ENCODE results near the gene GABRQ.
"Not testable (repeated sequence)": the region's sequence is repeated elsewhere in the genome, so short reads cannot be mapped to it uniquely, and the experiment has no call there.

Gene GABRQ

GRCh38 chrX:152641256-152641875 is 3.7 kb downstream of the GABRQ start:
- Mint-ChIP-seq H3K27me3 (peaks cover 19% of the 10 kb centered on the region), H3K27ac (ENCODE audit: low read depth) (no peak overlapping the region), H3K36me3 (ENCODE audit: insufficient read depth) (no peaks in the 10 kb centered on the region), H3K4me1 (no peaks in the 10 kb centered on the region), H3K9me3 (no peaks in the 10 kb centered on the region), H3K4me3 (no peak overlapping the region)
- ATAC-seq (replicated peaks; ENCODE audit: extremely low read depth, poor library complexity, severe bottlenecking) (no peak), DNase-seq (ENCODE audit: low spot score in 2 of 2) (no peak)

- no peak overlapping the region for H3K4me3 Mint-ChIP-seq
- no peak for ATAC-seq (replicated peaks; ENCODE audit: extremely low read depth, poor library complexity, severe bottlenecking)
- DNase-seq (ENCODE audit: low spot score in 2 of 2), result no peak
- peaks cover 13% of the 10 kb centered on the region for H3K27me3 Mint-ChIP-seq
- H3K27ac Mint-ChIP-seq (ENCODE audit: low read depth), result no peak overlapping the region
- H3K4me1 Mint-ChIP-seq, result no peaks in the 10 kb centered on the region
- no peaks in the 10 kb centered on the region for H3K9me3 Mint-ChIP-seq
- H3K36me3 Mint-ChIP-seq (ENCODE audit: insufficient read depth), result no peaks in the 10 kb centered on the region
Measured at GRCh38 chrX:152641996-152642395, 4.3 kb downstream of the GABRQ start.

DNA sequence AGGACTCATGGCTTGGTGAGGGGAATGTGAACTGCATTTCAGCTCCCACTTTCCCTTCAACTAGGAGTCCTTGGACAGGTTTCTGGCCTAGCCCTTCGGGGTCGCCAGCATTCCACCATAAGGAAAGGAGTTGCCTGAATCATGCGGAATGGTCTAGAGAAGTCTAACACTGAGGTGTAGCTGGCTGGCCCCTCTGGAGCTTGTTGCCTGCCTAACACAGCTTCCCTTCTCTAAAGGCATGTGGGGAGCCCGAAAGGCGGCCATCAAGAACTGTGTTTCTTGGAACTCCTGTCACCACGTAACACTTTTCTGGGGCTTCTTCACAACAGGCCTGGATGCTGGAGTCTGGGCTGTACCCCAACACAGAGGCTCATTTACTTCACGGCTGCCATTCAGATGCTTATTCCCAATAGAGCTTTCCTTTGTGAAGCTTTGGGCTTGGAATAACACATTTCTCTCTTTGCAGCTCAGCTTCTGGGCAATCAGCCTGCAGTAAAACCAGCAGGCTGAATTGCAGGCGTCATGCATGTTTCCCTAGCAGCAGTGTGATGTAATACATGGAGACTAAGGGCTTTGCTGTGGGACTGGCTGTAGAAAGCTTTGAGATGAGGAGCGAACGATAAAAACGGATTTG is 5.4 kb downstream of the GABRQ start:
- peaks cover 12% of the 10 kb centered on the region for H3K27me3 Mint-ChIP-seq
- no peak overlapping the region for H3K4me3 Mint-ChIP-seq
- H3K27ac Mint-ChIP-seq (ENCODE audit: low read depth), result no peak overlapping the region
- no peaks in the 10 kb centered on the region for H3K36me3 Mint-ChIP-seq (ENCODE audit: insufficient read depth)
- DNase-seq (ENCODE audit: low spot score in 2 of 2) (no peak), ATAC-seq (replicated peaks; ENCODE audit: extremely low read depth, poor library complexity, severe bottlenecking) (no peak)
- H3K4me1 Mint-ChIP-seq, result no peaks in the 10 kb centered on the region
- H3K9me3 Mint-ChIP-seq, result no peaks in the 10 kb centered on the region

- Mint-ChIP-seq H3K4me3 (no peak overlapping the region), H3K9me3 (no peaks in the 10 kb centered on the region)
Measured at GRCh38 chrX:152646961-152647360, 9.3 kb downstream of the GABRQ start.

DNA sequence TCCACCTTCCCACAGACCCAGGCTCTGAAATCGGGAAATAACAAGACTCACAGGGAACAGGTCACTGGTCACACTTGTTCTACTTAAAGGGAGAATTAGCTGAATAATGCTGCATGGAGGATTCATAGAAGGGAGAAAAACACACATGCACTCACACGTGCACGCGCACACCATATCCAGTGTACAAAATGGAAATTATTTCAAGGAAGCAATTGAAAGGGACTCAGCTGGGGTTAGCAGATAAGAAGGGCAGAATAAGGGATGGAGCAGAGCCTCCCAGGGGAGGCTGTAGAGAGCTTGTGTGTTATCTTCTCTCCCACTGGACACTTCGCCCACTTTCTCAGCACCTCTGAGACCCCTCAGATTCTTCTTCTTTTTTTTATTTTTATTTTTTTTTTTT is 10.3 kb downstream of the GABRQ start:
- Mint-ChIP-seq H3K4me3 (no peak overlapping the region), H3K9me3 (no peaks in the 10 kb centered on the region), H3K27ac (ENCODE audit: low read depth) (no peak overlapping the region), H3K27me3 (peaks cover 12% of the 10 kb centered on the region), H3K36me3 (ENCODE audit: insufficient read depth) (no peaks in the 10 kb centered on the region), H3K4me1 (no peaks in the 10 kb centered on the region)
- DNase-seq (ENCODE audit: low spot score in 2 of 2) (no peak), ATAC-seq (replicated peaks; ENCODE audit: extremely low read depth, poor library complexity, severe bottlenecking) (no peak)

More at GRCh38 chrX:152646961-152647360, 9.3 kb downstream of the GABRQ start:
- Mint-ChIP-seq H3K36me3 (ENCODE audit: insufficient read depth) (no peaks in the 10 kb centered on the region), H3K27me3 (peaks cover 12% of the 10 kb centered on the region), H3K27ac (ENCODE audit: low read depth) (no peak overlapping the region), H3K4me1 (no peaks in the 10 kb centered on the region)
- DNase-seq (ENCODE audit: low spot score in 2 of 2), result no peak
- ATAC-seq (replicated peaks; ENCODE audit: extremely low read depth, poor library complexity, severe bottlenecking), result no peak

DNA sequence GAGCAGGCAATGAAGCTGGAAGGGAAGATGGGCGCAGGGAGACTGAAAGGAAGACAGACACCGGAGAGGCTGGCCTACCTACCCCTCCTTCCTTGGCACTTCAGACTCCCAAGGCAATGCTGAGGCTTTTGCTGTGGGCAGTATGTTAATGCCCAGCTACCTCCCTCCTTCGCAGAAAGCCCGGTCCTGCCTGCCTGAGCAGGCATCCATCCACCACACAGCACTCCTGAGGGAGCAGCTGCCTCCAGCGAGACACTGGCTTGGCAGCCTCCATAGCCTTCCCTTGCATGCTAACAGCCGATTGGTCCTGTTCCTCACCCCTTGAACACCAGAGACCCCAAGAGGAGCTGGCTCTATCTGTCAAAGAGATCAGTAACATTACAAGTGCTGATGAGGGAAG is 14.4 kb downstream of the GABRQ start:
- H3K27me3 Mint-ChIP-seq, result peaks cover 29% of the 10 kb centered on the region
- H3K9me3 Mint-ChIP-seq, result no peaks in the 10 kb centered on the region
- DNase-seq (ENCODE audit: low spot score in 2 of 2) (no peak), ATAC-seq (replicated peaks; ENCODE audit: extremely low read depth, poor library complexity, severe bottlenecking) (no peak)
- no peaks in the 10 kb centered on the region for H3K36me3 Mint-ChIP-seq (ENCODE audit: insufficient read depth)
- H3K4me1 Mint-ChIP-seq, result no peaks in the 10 kb centered on the region
- no peak overlapping the region for H3K4me3 Mint-ChIP-seq
- H3K27ac Mint-ChIP-seq (ENCODE audit: low read depth), result no peak overlapping the region

DNA sequence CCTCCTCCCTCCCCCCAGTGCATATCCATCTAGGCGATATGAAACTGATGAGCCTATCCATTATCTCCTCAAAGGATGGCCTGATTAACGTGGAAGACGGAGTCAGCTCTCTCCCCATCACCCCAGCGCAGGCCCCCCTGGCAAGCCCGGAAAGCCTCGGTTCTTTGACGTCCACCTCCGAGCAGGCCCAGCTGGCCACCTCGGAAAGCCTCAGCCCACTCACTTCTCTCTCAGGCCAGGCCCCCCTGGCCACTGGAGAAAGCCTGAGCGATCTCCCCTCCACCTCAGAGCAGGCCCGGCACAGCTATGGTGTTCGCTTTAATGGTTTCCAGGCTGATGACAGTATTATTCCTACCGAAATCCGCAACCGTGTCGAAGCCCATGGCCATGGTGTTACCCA is 14.8 kb downstream of the GABRQ start:
- Mint-ChIP-seq H3K9me3 (no peaks in the 10 kb centered on the region), H3K36me3 (ENCODE audit: insufficient read depth) (no peaks in the 10 kb centered on the region), H3K4me3 (no peak overlapping the region), H3K27me3 (peaks cover 29% of the 10 kb centered on the region), H3K27ac (ENCODE audit: low read depth) (no peak overlapping the region), H3K4me1 (no peaks in the 10 kb centered on the region)
- DNase-seq (ENCODE audit: low spot score in 2 of 2), result no peak
- no peak for ATAC-seq (replicated peaks; ENCODE audit: extremely low read depth, poor library complexity, severe bottlenecking)

DNA sequence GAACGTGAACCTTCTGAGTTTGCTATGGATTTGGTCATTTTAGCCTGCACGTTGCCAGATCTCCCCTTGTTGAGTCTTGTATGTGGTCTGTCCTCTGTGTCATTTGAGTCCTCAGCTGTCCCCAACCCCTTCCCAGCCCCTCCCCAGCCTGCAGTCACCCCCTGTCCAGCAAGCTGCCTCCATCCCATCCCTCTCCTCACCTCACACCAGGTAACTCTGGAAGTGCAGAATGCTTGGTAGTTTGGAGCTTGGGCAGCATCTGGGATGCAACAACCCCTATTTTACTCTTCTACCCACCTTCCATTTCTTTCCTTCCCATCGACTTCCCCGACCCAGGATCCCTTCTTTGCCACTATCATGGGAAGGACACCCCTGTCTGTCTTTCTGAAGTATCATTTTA is 18.4 kb downstream of the GABRQ start:
- Mint-ChIP-seq H3K27me3 (peaks cover 17% of the 10 kb centered on the region), H3K4me3 (no peak overlapping the region)

DNA sequence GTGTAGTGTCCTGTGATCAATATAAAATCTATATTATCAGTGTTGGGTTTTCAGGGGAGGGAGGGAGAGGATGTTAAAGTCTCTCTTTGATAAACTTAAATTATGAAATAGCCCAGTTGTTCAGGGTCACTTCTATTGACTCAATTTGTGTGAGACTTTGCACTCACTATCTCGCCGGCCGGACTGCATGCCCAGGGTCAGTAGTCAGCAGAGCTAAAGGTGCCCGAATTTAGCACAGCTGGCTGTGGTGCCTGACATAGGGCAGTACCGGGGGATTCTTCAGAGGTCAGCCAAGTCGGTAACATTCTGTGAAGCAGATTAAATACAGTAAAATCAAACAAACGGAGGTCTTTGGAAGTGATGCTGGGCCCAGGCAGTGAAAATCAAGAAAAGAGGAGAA is 19.2 kb downstream of the GABRQ start:
- no peaks in the 10 kb centered on the region for H3K9me3 Mint-ChIP-seq
- no peaks in the 10 kb centered on the region for H3K36me3 Mint-ChIP-seq (ENCODE audit: insufficient read depth)
- no peaks in the 10 kb centered on the region for H3K4me1 Mint-ChIP-seq
- no peak overlapping the region for H3K27ac Mint-ChIP-seq (ENCODE audit: low read depth)
- DNase-seq (ENCODE audit: low spot score in 2 of 2) (no peak), ATAC-seq (replicated peaks; ENCODE audit: extremely low read depth, poor library complexity, severe bottlenecking) (no peak)
- no peak overlapping the region for H3K4me3 Mint-ChIP-seq
- H3K27me3 Mint-ChIP-seq, result peaks cover 17% of the 10 kb centered on the region

More for the DNA sequence above, 18.4 kb downstream of the GABRQ start:
- Mint-ChIP-seq H3K4me1 (no peaks in the 10 kb centered on the region), H3K36me3 (ENCODE audit: insufficient read depth) (no peaks in the 10 kb centered on the region), H3K27ac (ENCODE audit: low read depth) (no peak overlapping the region), H3K9me3 (no peaks in the 10 kb centered on the region)
- no peak for DNase-seq (ENCODE audit: low spot score in 2 of 2)
- no peak for ATAC-seq (replicated peaks; ENCODE audit: extremely low read depth, poor library complexity, severe bottlenecking)

DNA sequence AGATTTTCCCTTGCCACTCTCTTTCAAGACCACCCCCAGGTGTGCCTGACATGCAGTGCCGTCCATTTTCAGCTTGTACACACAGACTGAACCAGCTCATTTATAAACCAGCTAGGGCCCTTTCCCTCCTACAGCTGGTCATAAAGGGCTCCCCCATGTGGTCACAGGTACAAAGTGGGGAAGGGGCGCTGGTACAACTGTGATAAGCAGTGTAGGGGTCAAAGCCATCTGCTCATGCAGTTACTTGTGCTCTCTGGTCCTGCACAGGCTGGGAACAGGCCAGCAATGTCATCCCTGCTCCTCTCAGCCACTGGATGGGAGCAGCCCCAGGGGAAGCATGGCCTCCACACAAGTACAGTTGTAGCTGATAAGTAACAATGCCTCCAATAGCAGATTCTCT is 20.6 kb downstream of the GABRQ start:
- ATAC-seq (replicated peaks; ENCODE audit: extremely low read depth, poor library complexity, severe bottlenecking), result no peak
- DNase-seq (ENCODE audit: low spot score in 2 of 2), result no peak
- H3K36me3 Mint-ChIP-seq (ENCODE audit: insufficient read depth), result no peaks in the 10 kb centered on the region
- H3K4me3 Mint-ChIP-seq, result no peak overlapping the region
- H3K27ac Mint-ChIP-seq (ENCODE audit: low read depth), result no peak overlapping the region
- H3K27me3 Mint-ChIP-seq, result peaks cover 17% of the 10 kb centered on the region
- H3K4me1 Mint-ChIP-seq, result no peaks in the 10 kb centered on the region
- no peaks in the 10 kb centered on the region for H3K9me3 Mint-ChIP-seq

- no peaks in the 10 kb centered on the region for H3K36me3 Mint-ChIP-seq (ENCODE audit: insufficient read depth)
- DNase-seq (ENCODE audit: low spot score in 2 of 2), result no peak
- H3K4me1 Mint-ChIP-seq, result no peaks in the 10 kb centered on the region
- no peak overlapping the region for H3K4me3 Mint-ChIP-seq
- peaks cover 5% of the 10 kb centered on the region for H3K9me3 Mint-ChIP-seq
- no peak for ATAC-seq (replicated peaks; ENCODE audit: extremely low read depth, poor library complexity, severe bottlenecking)
- H3K27ac Mint-ChIP-seq (ENCODE audit: low read depth), result no peak overlapping the region
- H3K27me3 Mint-ChIP-seq, result peaks cover 11% of the 10 kb centered on the region
Measured at GRCh38 chrX:152663086-152663485, 25.4 kb downstream of the GABRQ start.

GRCh38 chrX:152674135-152674534 is 36.4 kb downstream of the GABRQ start:
- H3K27me3 Mint-ChIP-seq, result peaks cover 15% of the 10 kb centered on the region

DNA sequence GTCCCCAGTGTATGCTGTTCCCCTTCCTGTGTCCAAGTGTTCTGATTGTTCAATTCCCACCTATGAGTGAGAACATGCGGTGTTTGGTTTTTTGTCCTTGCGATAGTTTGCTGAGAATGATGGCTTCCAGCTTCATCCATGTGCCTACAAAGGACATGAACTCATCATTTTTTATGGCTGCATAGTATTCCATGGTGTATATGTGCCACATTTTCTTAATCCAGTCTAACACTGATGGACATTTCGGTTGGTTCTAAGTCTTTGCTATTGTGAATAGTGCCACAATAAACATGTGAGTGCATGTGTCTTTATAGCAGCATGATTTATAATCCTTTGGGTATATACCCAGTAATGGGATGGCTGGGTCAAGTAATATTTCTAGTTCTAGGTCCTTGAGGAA is 37.0 kb downstream of the GABRQ start:
- H3K27ac Mint-ChIP-seq (ENCODE audit: low read depth); ATAC-seq (replicated peaks; ENCODE audit: extremely low read depth, poor library complexity, severe bottlenecking); H3K4me3 Mint-ChIP-seq; H3K36me3 Mint-ChIP-seq (ENCODE audit: insufficient read depth); H3K9me3 Mint-ChIP-seq; DNase-seq (ENCODE audit: low spot score in 2 of 2); H3K4me1 Mint-ChIP-seq: not testable (repeated sequence)
- peaks cover 12% of the 10 kb centered on the region for H3K27me3 Mint-ChIP-seq

More at GRCh38 chrX:152674135-152674534, 36.4 kb downstream of the GABRQ start:
- H3K27ac Mint-ChIP-seq (ENCODE audit: low read depth), result no peak overlapping the region
- no peaks in the 10 kb centered on the region for H3K4me1 Mint-ChIP-seq
- H3K36me3 Mint-ChIP-seq (ENCODE audit: insufficient read depth), result no peaks in the 10 kb centered on the region
- no peaks in the 10 kb centered on the region for H3K9me3 Mint-ChIP-seq
- ATAC-seq (replicated peaks; ENCODE audit: extremely low read depth, poor library complexity, severe bottlenecking) (no peak), DNase-seq (ENCODE audit: low spot score in 2 of 2) (no peak)
- no peak overlapping the region for H3K4me3 Mint-ChIP-seq
